ENCODE data around the gene MACROD2.

- no peak for TF ChIP-seq CTCF (IDR thresholded peaks at IDR 0.05)
- TF ChIP-seq POLR2A (IDR thresholded peaks at IDR 0.05): no peak
These were observed 729.2 kb downstream of the MACROD2 start for GRCh38 chr20:14724468-14724867.
